GM12878 (cell line): Measurements from ENCODE around the gene ARL14EPL. TPM values are rescaled to one million over a fixed set of nuclear protein-coding genes. Genes with fewer than 3 reads are reported as not detected.

Experiments
- ATAC-seq: fragments of 200-7000 bp; cut with Tn5 transposase; 3 replicates; pipeline ENCODE4 v1.9.1; 2020; ENCODE audit warnings: mild to moderate bottlenecking, moderate library complexity
- BruUV-seq: library from RNA; stranded (reverse); fragments of 400-500 nt; replicated peaks from 2 replicates; lab custom pipeline; 2021; lab: Mats Ljungman, UMichigan
- CTCF ChIA-PET: fragments of 300-600 bp; sonication (Branson Sonifier 250); formaldehyde crosslinking; extraction: SDS; loops from one replicate; lab custom pipeline; 2021; ENCODE audit warnings: inconsistent platforms; lab: Yijun Ruan, JAX
- POLR2A ChIA-PET: fragments of 350-600 bp; formaldehyde crosslinking; extraction: SDS; loops from one replicate; lab custom pipeline; 2021; ENCODE audit warnings: inconsistent platforms; lab: Charles Lee
- RAD21 ChIA-PET: fragments of 300-600 bp; sonication (Branson Sonifier 250); formaldehyde crosslinking; loops from one replicate; lab custom pipeline; 2023; ENCODE audit warnings: antibody characterized with exemption; ENCODE audit not compliant: unreplicated experiment; lab: Charles Lee
- SMC1A ChIA-PET: fragments of 300-600 bp; sonication (Branson Sonifier 250); formaldehyde crosslinking; loops from one replicate; lab custom pipeline; 2023; ENCODE audit not compliant: unreplicated experiment, uncharacterized antibody; lab: Charles Lee
- DNase-seq: peaks from one replicate; pipeline ENCODE4 v3.0.0-alpha.2; 2011; ENCODE audit warnings: low read depth, low spot score
- FAIRE-seq: peaks from 3 replicates; lab custom pipeline; 2011; peaks lifted over from hg19 to GRCh38; lab: Jason Lieb, UNC
- H2AFZ ChIP-seq: 2 replicates; pipeline ENCODE4 v1.6.0; 2011; ENCODE audit warnings: low read depth, low read length, control low read depth; ENCODE audit not compliant: control insufficient read depth
- H3K27ac ChIP-seq: 2 replicates; pipeline ENCODE4 v1.5.1; 2011; ENCODE audit warnings: control low read depth; ENCODE audit not compliant: control insufficient read depth, insufficient read depth
- H3K27me3 ChIP-seq, 2 experiments: replicated peaks in 1 of 2; 2 replicates each; pipeline versions ENCODE4 v1.6.0 to v1.6.1; 2011; ENCODE audit warnings: low read length in 1 of 2; ENCODE audit not compliant: control insufficient read depth in 2 of 2, insufficient read depth in 2 of 2
- H3K36me3 ChIP-seq, 2 experiments: 2 replicates each; pipeline ENCODE4 v1.5.1; 2011; ENCODE audit warnings: low read length in 1 of 2; ENCODE audit not compliant: control insufficient read depth in 2 of 2, insufficient read depth in 2 of 2
- H3K4me1 ChIP-seq: 2 replicates; pipeline ENCODE4 v1.6.1; 2011; ENCODE audit warnings: mild to moderate bottlenecking, low read length, moderate library complexity, mixed read lengths; ENCODE audit not compliant: control insufficient read depth, insufficient read depth
- H3K4me2 ChIP-seq: 2 replicates; pipeline ENCODE4 v1.6.0; 2011; ENCODE audit warnings: control low read depth; ENCODE audit not compliant: control insufficient read depth, insufficient read depth
- H3K4me3 ChIP-seq: fragments of 200-600 bp; sonication (generic); 2 replicates; pipeline ENCODE4 v1.5.1; 2016
- H3K79me2 ChIP-seq: 2 replicates; pipeline ENCODE4 v1.6.0; 2011; ENCODE audit warnings: low read length; ENCODE audit not compliant: control insufficient read depth, insufficient read depth
- H3K9ac ChIP-seq: 2 replicates; pipeline ENCODE4 v1.8.0; 2011; ENCODE audit warnings: low read length, control low read depth, mixed read lengths; ENCODE audit not compliant: control insufficient read depth, insufficient read depth
- H3K9me3 ChIP-seq: replicated peaks from 3 replicates; pipeline ENCODE4 v1.5.1; 2011; ENCODE audit warnings: mild to moderate bottlenecking, low read length; ENCODE audit not compliant: control insufficient read depth, insufficient read depth
- H4K20me1 ChIP-seq: 2 replicates; pipeline ENCODE4 v1.6.0; 2011; ENCODE audit not compliant: control insufficient read depth, insufficient read depth
- EZH2 ChIP-seq: IDR thresholded peaks from 2 replicates; pipeline ENCODE4 v1.6.1; 2012; ENCODE audit warnings: low read depth, mild to moderate bottlenecking, control low read depth, inconsistent platforms, low read length, borderline replicate concordance; ENCODE audit not compliant: control insufficient read depth
- HSF1 ChIP-seq: fragments of 150-350 bp; IDR thresholded peaks from 2 replicates; pipeline ENCODE4 v1.6.1; 2014; ENCODE audit warnings: mild to moderate bottlenecking, low read depth, low read length
- WGBS: methylation state at CpG from one replicate; pipeline ENCODE4 v1.1.6; 2016; ENCODE audit warnings: low lambda C conversion rate; ENCODE audit not compliant: insufficient replicate concordance, insufficient coverage; ENCODE audit errors: missing lambda C conversion rate; 5-methylcytosine and 5-hydroxymethylcytosine counted together
- in situ Hi-C: fragments of 300-500 bp; cut with MboI; formaldehyde crosslinking; loops from 9 replicates; pipeline ENCODE4 v1.14.3; 2018; ENCODE audit warnings: mixed read lengths
- intact Hi-C: fragments of 100-400 bp; cut with micrococcal nuclease; formaldehyde crosslinking; loops from one replicate; pipeline ENCODE4 v1.14.2; 2022; ENCODE audit not compliant: unreplicated experiment
- polyA plus RNA-seq, 11 experiments: library from polyadenylated mRNA; depleted of rRNA in 4 of 11; unstranded in 6 of 11; stranded (reverse) in 5 of 11; fragments of >200 nt; fragmentation: Nextera tagmentation in 4 of 11; fragmentation: Illumina TruSeq in 1 of 11; extraction: Ambion mirVana in 4 of 11; extraction: Trizol in 1 of 11; gene quantifications; 1 replicate in 1 of 11; 2 replicates in 10 of 11; pipeline versions ENCODE4 v1.2.1 to v1.2.3, GENCODE V29; 2011 to 2016; ENCODE audit warnings: inconsistent platforms in 2 of 11, missing spikeins in 2 of 11, low read depth in 1 of 11
- total RNA-seq, 4 experiments: library from RNA; depleted of rRNA in 3 of 4; stranded (reverse); fragments of >200 nt in 3 of 4; fragmentation: Illumina TruSeq in 1 of 4; extraction: Trizol in 1 of 4; gene quantifications; 2 replicates each; pipeline versions ENCODE4 v1.2.1 to v1.2.3, GENCODE V29; 2013 to 2021
- TF ChIP-seq, protein P1 (sequence below): IDR thresholded peaks from 2 replicates; pipeline ENCODE4 v1.6.1; 2012; ENCODE audit warnings: mild to moderate bottlenecking, low read depth, low read length

ARL14EPL gene
- total and polyA plus RNA-seq, 10 of the 15 experiments (the other 5 are each of a cell fraction or from before 2014, with no cell fraction given) = 0.08 TPM; not detected in 9

DNA sequence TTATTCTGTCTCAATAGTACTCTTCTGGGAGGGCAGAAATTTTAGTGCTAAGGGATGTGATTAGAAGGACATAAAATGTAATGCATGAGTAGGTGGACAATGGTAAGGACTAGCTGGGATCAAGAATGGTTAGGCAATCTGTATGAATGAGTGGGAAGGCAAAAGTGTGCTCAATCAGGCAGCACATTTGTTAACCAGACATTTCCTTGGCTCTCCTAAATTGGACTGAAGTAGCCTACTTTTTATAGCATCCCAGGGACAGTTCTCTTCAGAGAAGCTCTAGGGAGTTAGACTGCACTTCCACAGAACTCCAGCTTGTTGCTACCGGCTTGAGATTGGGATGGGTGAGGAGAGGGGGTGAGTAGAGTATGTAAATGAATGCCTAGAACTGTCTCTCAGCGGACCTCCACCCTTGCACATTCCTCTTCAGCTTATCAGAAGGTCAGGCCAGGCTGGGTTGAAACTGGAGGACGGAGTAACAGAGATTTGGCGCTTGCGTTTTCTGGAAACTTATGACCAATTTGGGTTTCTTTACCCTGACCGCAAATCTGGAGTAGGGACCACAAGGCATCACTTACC is 19.0 kb upstream of the ARL14EPL start:
- Histone ChIP-seq H3K4me1 (no peaks in the 10 kb centered on the region), H3K79me2 (no peaks in the 10 kb centered on the region), H2AFZ (no peak overlapping the region), H3K9ac (no peak overlapping the region)
- DNase-seq = no peak
- CTCF ChIA-PET = interaction anchor here (1.2 kb wide), 1 partner anchor 25 kb away, joined by 5 read pairs; no protein-coding TSS in a partner anchor
- TF ChIP-seq, protein P1, sequence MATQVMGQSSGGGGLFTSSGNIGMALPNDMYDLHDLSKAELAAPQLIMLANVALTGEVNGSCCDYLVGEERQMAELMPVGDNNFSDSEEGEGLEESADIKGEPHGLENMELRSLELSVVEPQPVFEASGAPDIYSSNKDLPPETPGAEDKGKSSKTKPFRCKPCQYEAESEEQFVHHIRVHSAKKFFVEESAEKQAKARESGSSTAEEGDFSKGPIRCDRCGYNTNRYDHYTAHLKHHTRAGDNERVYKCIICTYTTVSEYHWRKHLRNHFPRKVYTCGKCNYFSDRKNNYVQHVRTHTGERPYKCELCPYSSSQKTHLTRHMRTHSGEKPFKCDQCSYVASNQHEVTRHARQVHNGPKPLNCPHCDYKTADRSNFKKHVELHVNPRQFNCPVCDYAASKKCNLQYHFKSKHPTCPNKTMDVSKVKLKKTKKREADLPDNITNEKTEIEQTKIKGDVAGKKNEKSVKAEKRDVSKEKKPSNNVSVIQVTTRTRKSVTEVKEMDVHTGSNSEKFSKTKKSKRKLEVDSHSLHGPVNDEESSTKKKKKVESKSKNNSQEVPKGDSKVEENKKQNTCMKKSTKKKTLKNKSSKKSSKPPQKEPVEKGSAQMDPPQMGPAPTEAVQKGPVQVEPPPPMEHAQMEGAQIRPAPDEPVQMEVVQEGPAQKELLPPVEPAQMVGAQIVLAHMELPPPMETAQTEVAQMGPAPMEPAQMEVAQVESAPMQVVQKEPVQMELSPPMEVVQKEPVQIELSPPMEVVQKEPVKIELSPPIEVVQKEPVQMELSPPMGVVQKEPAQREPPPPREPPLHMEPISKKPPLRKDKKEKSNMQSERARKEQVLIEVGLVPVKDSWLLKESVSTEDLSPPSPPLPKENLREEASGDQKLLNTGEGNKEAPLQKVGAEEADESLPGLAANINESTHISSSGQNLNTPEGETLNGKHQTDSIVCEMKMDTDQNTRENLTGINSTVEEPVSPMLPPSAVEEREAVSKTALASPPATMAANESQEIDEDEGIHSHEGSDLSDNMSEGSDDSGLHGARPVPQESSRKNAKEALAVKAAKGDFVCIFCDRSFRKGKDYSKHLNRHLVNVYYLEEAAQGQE = no peak
- TF ChIP-seq HSF1 (no peak), EZH2 (no peak)
- TF ChIP-seq, all 136 proteins: peak for 0
- ATAC-seq (no peak), FAIRE-seq (no peak)
- RAD21 ChIA-PET = no interaction called here
- Histone ChIP-seq H4K20me1 (no peaks in the 10 kb centered on the region), H3K4me3 (no peak overlapping the region), H3K27me3 (peaks cover 0 to 1% of the 10 kb centered on the region in 2 experiments; a peak in 1 of 4 replicates), H3K36me3 (no peaks in the 10 kb centered on the region), H3K4me2 (no peak overlapping the region), H3K9me3 (no peaks in the 10 kb centered on the region), H3K27ac (no peak overlapping the region)
- no TSS peak for BruUV-seq
- SMC1A ChIA-PET = no interaction called here
- intact Hi-C loops (no loop called here), in situ Hi-C loops (no loop called here)
- POLR2A ChIA-PET = no interaction called here
- 56% methylated on average over 6 of the region's 6 CpGs for WGBS
